HG02870 (cell line): ENCODE measurements around the gene TFAP2E.

Experiments used
- ATAC-seq: cut with Tn5 transposase; IDR thresholded peaks from one replicate; pipeline ENCODE4 v1.9.1; 2021; ENCODE audit warnings: mild to moderate bottlenecking, moderate library complexity; ENCODE audit not compliant: unreplicated experiment

TFAP2E gene

GRCh38 chr1:35573198-35574124 is at the start of gene TFAP2E:
TSS of gene TFAP2E (plus strand) at chr1:35573314. CDS start at chr1:35573578, 264 bp downstream.
- ATAC-seq: no peak

- ATAC-seq: no peak
Observed at GRCh38 chr1:35524106-35524505, 49.0 kb upstream of the TFAP2E start.

GRCh38 chr1:35530168-35530567 is 42.9 kb upstream of the TFAP2E start:
- no peak for ATAC-seq

GRCh38 chr1:35530946-35531345 is 42.2 kb upstream of the TFAP2E start:
- ATAC-seq: no peak

- no peak for ATAC-seq
Observed at GRCh38 chr1:35531368-35531767, 41.7 kb upstream of the TFAP2E start.

GRCh38 chr1:35532497-35533223 is 40.5 kb upstream of the TFAP2E start:
- ATAC-seq: no peak

GRCh38 chr1:35533586-35533985 is 39.5 kb upstream of the TFAP2E start:
- ATAC-seq: no peak

- no peak for ATAC-seq
Observed at GRCh38 chr1:35535243-35535642, 37.9 kb upstream of the TFAP2E start.

GRCh38 chr1:35536556-35537162 is 36.5 kb upstream of the TFAP2E start:
- ATAC-seq: no peak

- ATAC-seq: no peak
Observed at GRCh38 chr1:35537806-35538205, 35.3 kb upstream of the TFAP2E start.

- no peak for ATAC-seq
Observed at GRCh38 chr1:35539073-35539823, 33.9 kb upstream of the TFAP2E start.

GRCh38 chr1:35539824-35540261 is 33.3 kb upstream of the TFAP2E start:
- no peak for ATAC-seq

- ATAC-seq: no peak
Observed at GRCh38 chr1:35544976-35545375, 28.1 kb upstream of the TFAP2E start.

- ATAC-seq: no peak
Observed at GRCh38 chr1:35546614-35547013, 26.5 kb upstream of the TFAP2E start.

GRCh38 chr1:35553851-35554250 is 19.3 kb upstream of the TFAP2E start:
- ATAC-seq: no peak

- ATAC-seq: no peak
Observed at GRCh38 chr1:35554266-35555211, 18.6 kb upstream of the TFAP2E start.

GRCh38 chr1:35555212-35555584 is 17.9 kb upstream of the TFAP2E start:
- ATAC-seq: no peak

- no peak for ATAC-seq
Observed at GRCh38 chr1:35555601-35556477, 17.3 kb upstream of the TFAP2E start.
